ENCODE results near the gene SLC26A1.
A peak's percentile ranks its signal among the peaks of the same experiment; 100 is the strongest.

SLC26A1 gene

GRCh38 chr4:993111-994029 lies at the start of gene SLC26A1:
Gene SLC26A1, minus strand, starts transcription at chr4:993404. Its CDS starts 1,701 bp downstream, at chr4:991703.
- DNase-seq (ENCODE audit: low spot score), result no peak

GRCh38 chr4:1042352-1043055 lies 49.3 kb upstream of the SLC26A1 start:
- no peak for DNase-seq (ENCODE audit: low spot score)

- DNase-seq (ENCODE audit: low spot score), result no peak
These were observed 48.7 kb upstream of the SLC26A1 start for GRCh38 chr4:1041936-1042330.

GRCh38 chr4:1041147-1041935 lies 48.1 kb upstream of the SLC26A1 start:
- DNase-seq (ENCODE audit: low spot score), result no peak

- no peak for DNase-seq (ENCODE audit: low spot score)
These were observed 47.3 kb upstream of the SLC26A1 start for GRCh38 chr4:1040344-1041146.

GRCh38 chr4:1039493-1040343 lies 46.5 kb upstream of the SLC26A1 start:
- no peak for DNase-seq (ENCODE audit: low spot score)

GRCh38 chr4:1038948-1039492 lies 45.8 kb upstream of the SLC26A1 start:
- no peak for DNase-seq (ENCODE audit: low spot score)

- DNase-seq (ENCODE audit: low spot score), result no peak
These were observed 44.0 kb upstream of the SLC26A1 start for GRCh38 chr4:1036976-1037810.

- DNase-seq (ENCODE audit: low spot score), result no peak
These were observed 42.9 kb upstream of the SLC26A1 start for GRCh38 chr4:1036095-1036494.

GRCh38 chr4:1035510-1035909 lies 42.3 kb upstream of the SLC26A1 start:
- DNase-seq (ENCODE audit: low spot score), result no peak

GRCh38 chr4:1033840-1034551 lies 40.8 kb upstream of the SLC26A1 start:
- DNase-seq (ENCODE audit: low spot score), result peak; percentile 86

- DNase-seq (ENCODE audit: low spot score), result no peak
These were observed 39.7 kb upstream of the SLC26A1 start for GRCh38 chr4:1032861-1033260.

GRCh38 chr4:1031956-1032795 lies 39.0 kb upstream of the SLC26A1 start:
- DNase-seq (ENCODE audit: low spot score), result no peak

GRCh38 chr4:1031346-1031745 lies 38.1 kb upstream of the SLC26A1 start:
- no peak for DNase-seq (ENCODE audit: low spot score)

- DNase-seq (ENCODE audit: low spot score), result no peak
These were observed 37.4 kb upstream of the SLC26A1 start for GRCh38 chr4:1030559-1030958.

GRCh38 chr4:1030031-1030430 lies 36.8 kb upstream of the SLC26A1 start:
- no peak for DNase-seq (ENCODE audit: low spot score)

GRCh38 chr4:1029529-1029928 lies 36.3 kb upstream of the SLC26A1 start:
- DNase-seq (ENCODE audit: low spot score), result no peak

All from left forelimb (tissue), 1 donor.